CD4-positive, alpha-beta T cell treated with Interleukin-4 for 1 hour (primary cell): ENCODE measurements around the gene MEGF6.

ENCODE experiments used
- DNase-seq, 2 donors: peaks; one replicate each; pipeline ENCODE4 v3.0.0-alpha.2; 2020 to 2022

MEGF6 gene

DNA sequence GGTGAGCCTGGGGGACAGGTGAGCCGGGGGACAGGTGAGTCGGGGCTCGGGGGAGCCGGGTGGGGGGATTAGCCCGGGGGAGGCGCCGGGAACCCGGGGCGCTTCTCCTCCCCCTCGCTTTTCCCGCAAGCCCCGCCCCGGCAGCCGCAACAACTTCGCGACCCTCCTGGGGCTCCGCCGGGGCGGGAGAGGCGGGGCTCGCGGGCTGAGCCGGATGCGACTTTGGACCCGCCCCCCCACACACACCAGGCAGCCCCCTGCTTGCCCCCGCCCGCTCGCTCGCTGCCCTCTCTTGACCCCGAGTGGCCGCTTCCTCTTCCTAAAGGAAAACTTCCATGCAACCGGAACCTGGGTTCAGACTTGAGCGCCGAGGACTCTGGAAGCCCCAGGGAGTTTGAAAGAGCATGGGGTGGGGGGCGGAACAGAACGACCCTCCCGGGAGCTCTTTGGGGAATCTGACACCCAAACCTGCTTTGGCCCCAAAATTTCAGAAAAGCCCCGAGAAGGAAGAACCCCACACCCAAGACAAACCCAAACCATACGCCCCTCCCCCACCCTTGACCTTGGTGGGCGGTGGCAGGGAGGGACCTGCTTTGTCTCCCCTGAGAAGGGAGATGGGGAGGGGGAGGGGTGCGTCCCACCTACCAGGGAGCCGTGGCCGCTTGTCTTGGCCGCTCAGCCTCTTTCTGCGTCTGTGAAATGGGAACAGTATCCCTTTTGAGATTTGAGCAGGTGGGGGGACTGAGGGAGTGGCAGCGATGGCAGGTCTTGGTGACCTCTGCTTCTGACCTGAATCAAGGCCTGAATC, 156.3 kb downstream of the MEGF6 start:
- DNase-seq = peak in 1 of 2 donors; percentile 14

DNA sequence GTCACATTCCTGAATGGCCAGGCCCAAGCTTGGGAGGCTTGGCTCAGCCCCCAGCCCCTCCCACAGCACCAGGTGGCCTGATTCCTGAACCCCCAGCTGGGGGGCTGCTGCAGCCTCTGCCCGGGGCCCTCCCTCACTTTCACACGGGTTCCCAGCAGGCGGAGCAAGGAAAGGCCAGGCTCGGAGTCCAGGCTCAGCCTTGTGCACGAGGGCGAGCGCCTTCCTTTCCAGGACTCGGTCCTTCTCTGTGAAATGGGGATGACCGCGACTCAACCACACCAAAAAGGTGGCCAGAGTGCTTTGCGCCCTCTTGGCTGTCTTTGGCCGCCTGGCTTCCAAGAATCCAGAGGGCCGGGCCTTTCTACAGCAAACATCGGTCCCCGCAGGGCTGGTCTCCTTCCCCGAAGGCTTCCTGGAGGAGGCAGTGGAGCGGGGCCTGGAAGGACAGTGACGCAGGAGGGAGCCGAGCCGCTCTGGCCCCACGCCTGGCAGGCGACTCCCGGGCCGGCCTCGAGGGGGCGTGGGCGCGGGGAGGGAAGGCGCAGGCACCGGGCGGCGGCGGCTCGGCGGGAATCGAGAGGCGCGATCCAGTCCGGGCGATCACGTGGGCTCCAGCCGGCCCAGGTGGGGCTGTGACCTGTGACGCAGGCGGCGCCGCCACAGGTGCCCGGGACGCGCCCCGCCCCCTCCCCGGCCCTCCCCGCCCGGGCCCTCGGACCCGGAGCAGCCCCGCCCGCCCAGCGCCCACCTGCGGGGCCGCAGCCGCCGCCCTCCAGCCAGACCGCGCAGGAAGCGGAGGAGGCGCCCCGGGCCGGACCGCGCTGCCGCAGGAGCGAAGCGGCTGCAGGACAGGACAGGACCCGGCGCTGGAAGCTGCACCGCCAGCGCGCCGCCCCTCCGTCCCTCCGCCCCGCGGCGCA, 157.2 kb downstream of the MEGF6 start, which contains the start of gene ARHGEF16:
Gene ARHGEF16, plus strand, starts transcription at position 775 of the 920 bp plus-strand sequence. CDS start 8,420 bp downstream, outside the sequence.
- DNase-seq = peak; percentile 27 to 37

DNA sequence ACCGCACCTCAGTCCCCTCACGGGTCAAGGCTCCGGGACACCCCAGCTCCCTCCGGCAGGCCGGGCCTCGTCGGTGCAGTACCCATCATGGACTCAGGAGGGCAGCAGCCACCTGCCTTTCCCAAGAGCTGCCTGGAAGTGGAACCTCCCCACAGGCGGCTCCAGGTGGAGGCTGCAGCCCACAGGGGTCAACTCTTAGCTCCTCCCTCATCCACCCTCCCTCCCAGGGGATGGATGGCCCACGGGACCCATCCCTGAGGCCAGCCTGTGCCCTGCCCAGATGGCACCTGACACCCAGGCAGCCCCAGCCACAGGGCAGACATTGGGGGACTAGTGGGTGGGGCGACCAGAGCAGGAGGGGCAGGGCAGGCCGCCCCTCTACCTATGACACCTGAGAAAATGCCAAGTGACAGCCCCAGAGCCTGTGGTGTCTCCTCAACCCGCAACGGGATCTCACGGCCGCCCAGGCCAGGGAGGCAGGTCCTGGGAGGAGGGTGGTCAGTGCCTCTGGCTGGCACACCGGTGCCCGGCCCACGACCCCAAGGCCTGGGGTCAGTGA, 158.0 kb downstream of the MEGF6 start:
- DNase-seq = peak; percentile 68 to 72

- DNase-seq = no peak
Measured at GRCh38 chr1:3452866-3453175, 158.5 kb downstream of the MEGF6 start.

DNA sequence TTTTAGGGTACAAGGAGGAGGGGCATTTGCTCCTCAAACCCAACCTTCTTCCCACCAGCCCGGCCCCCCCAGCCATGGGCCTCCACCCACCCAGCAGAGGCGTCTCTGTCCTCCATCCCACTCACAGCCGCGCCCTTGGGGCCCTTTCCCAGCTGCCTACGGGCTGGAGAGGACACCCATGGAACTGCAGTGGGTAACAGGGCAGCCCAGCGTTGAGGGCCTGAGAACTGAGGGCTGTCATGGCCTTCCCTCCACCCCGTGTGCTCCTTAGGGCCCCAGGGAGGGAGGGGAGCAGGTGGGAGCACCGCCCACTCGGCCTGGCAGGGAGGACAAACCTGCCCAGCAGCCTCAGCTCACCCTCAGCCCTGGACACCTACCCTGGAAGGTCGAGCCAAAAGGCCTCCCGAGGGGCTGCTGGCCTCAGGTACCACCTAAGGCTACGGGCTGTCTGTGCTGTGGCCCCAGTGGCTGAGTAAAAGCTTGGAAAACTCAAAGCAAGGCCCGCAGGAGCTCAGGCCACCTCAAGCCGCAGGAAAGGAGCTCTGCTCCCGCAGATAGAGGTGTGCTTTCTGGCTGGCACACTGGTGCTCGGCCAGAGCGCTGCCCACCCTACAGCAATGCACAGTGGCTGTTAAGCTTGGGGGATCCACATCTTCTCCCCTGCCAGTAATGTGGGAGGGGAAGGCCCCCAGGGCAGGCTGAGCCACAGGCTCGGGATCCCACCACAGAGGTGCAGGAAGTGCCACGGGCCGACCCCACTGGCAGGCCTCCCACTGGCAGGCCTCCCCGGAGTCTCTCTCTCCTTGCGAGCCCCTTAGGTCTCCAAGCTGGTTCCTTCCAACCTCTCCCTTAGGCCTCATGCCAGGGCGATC, 159.1 kb downstream of the MEGF6 start:
- no peak for DNase-seq

GRCh38 chr1:3450983-3451382, 160.3 kb downstream of the MEGF6 start:
- DNase-seq = no peak

GRCh38 chr1:3450202-3450863, 161.0 kb downstream of the MEGF6 start:
- DNase-seq = no peak

DNA sequence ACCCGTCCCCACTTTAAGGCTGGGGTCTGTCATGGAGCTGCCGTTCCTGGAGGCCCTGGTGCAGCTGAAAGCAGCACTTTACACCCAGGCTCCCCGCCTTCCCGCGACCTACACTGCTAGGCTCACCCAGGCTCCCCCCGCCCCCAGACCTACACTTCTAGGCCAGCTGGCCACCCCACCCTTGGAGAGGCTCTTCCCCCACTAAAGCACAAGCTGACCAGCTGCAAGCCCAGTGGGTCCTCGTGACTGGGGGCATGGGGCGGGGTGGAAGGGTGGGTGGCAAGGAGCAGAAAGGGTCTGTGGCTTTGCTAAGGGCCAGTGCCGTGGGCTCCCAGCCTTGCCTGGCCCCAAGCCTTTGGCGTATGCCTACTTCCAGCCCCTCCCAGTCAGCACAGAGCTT, 166.6 kb downstream of the MEGF6 start:
- DNase-seq = no peak

DNA sequence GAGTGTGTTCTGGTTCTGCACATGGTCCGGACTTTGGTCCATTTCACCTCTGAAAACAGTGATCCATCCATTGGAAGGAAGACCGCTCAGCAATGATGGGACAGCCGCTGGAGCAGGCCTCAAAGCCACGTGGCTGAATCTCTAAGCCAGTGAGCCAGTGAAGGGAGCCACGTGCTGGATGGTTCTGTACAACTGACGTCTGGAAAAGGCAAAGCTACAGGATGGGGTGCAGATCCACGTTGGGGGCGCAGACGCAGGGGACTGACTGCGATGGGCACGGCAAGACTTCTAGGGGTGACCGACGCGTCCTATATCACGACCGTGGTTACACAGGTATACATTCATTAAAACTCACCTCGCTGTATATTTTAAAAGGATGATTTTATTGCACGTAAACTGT, 167.0 kb downstream of the MEGF6 start:
- DNase-seq = no peak

- DNase-seq = no peak
Measured at GRCh38 chr1:3443807-3444206, 167.5 kb downstream of the MEGF6 start.

DNA sequence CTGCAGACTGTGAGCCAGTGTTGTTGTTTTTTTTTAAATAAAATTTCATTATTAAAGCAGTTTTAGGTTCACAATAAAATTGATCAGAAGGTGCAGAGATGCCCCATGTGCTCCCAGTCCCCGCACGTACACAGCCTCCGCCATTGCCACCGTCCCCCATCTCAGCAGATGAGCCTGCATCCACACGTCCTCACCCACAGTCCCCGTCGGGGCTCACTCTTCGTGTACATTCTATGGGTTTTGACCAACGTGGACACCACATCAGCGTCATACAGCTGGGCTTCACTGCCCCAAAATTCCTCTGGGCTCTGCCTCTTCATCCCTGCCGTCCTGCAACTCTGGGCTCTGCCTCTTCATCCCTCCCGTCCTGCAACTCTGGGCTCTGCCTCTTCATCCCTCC, 168.4 kb downstream of the MEGF6 start:
- DNase-seq = no peak

GRCh38 chr1:3442331-3442730, 169.0 kb downstream of the MEGF6 start:
- no peak for DNase-seq

- DNase-seq = no peak
Measured at GRCh38 chr1:3441880-3442279, 169.4 kb downstream of the MEGF6 start.

- DNase-seq = no peak
Measured at GRCh38 chr1:3441410-3441847, 169.9 kb downstream of the MEGF6 start.

GRCh38 chr1:3440711-3441409, 170.4 kb downstream of the MEGF6 start:
- DNase-seq = no peak

- DNase-seq = no peak
Measured at GRCh38 chr1:3440300-3440681, 171.0 kb downstream of the MEGF6 start.
